K562 (cell line): ENCODE results near the gene OR7D2. TPM values are rescaled to one million over a fixed set of nuclear protein-coding genes. Genes with fewer than 3 reads are reported as not detected.

ENCODE experiments used
- AFF1 ChIP-seq, 2 experiments: fragments of 450-650 bp; IDR thresholded peaks; 2 replicates each; pipeline ENCODE4 v1.6.1; 2018; ENCODE audit warnings: mild to moderate bottlenecking in 2 of 2, low read depth in 1 of 2; ENCODE audit not compliant: partially characterized antibody in 2 of 2
- ATF1 ChIP-seq, 2 experiments: fragments of 450-650 bp in 1 of 2; IDR thresholded peaks; 2 replicates each; pipeline ENCODE4 v1.6.1; 2016; ENCODE audit warnings: missing compliant biosample characterization in 1 of 2, missing genetic modification characterization in 1 of 2
- ATF7 ChIP-seq: fragments of 450-650 bp; IDR thresholded peaks from 2 replicates; pipeline ENCODE4 v1.7.1; 2014; ENCODE audit warnings: mild to moderate bottlenecking, moderate library complexity
- ETV5 ChIP-seq: sonication (generic); formaldehyde crosslinking; IDR thresholded peaks from 2 replicates; pipeline ENCODE4 v1.4.0; 2020; ENCODE audit warnings: low read depth, mild to moderate bottlenecking, missing genetic modification reagents
- GATAD2A ChIP-seq: fragments of 450-650 bp; IDR thresholded peaks from 2 replicates; pipeline ENCODE4 v1.6.1; 2017
- NR2C2 ChIP-seq, 2 experiments: fragments of 200-800 bp in 1 of 2; sonication (Bioruptor generic) in 1 of 2; sonication (generic) in 1 of 2; formaldehyde crosslinking in 1 of 2; IDR thresholded peaks; 2 replicates each; pipeline versions ENCODE4 v1.6.1 to v1.8.0; 2016 to 2022; ENCODE audit warnings: mild to moderate bottlenecking in 1 of 2, missing compliant biosample characterization in 1 of 2, missing genetic modification characterization in 1 of 2, missing genetic modification reagents in 1 of 2
- RREB1 ChIP-seq: fragments of 250-450 bp; sonication (Bioruptor Pico); IDR thresholded peaks from 2 replicates; pipeline ENCODE4 v1.4.0; 2020
- SAP30 ChIP-seq: fragments of 200-600 bp; sonication (generic); IDR thresholded peaks from 2 replicates; pipeline ENCODE4 v1.6.1; 2012; ENCODE audit warnings: borderline replicate concordance, low read depth, mild to moderate bottlenecking, moderate library complexity, low read length, control low read depth, inconsistent platforms; ENCODE audit not compliant: insufficient read depth, poor library complexity, severe bottlenecking
- WHSC1 ChIP-seq: IDR thresholded peaks from one replicate; pipeline ENCODE4 v1.6.1; 2012; ENCODE audit warnings: low read length, control low read depth, inconsistent platforms
- polyA plus RNA-seq, 8 experiments: library from polyadenylated mRNA; depleted of rRNA in 4 of 8; stranded (reverse) in 5 of 8; unstranded in 3 of 8; fragments of >200 nt; fragmentation: Nextera tagmentation in 2 of 8; fragmentation: Illumina TruSeq in 1 of 8; extraction: Ambion mirVana in 2 of 8; extraction: Trizol in 1 of 8; gene quantifications; 2 replicates each; pipeline versions ENCODE4 v1.2.1 to v1.2.3, GENCODE V29; 2011 to 2014; ENCODE audit warnings: inconsistent platforms in 1 of 8, missing spikeins in 1 of 8
- total RNA-seq, 7 experiments: library from RNA; depleted of rRNA in 6 of 7; stranded (reverse); fragments of >200 nt in 6 of 7; fragmentation: Illumina TruSeq in 2 of 7; extraction: Trizol in 2 of 7; gene quantifications; 2 replicates each; pipeline versions ENCODE4 v1.2.1 to v1.2.3, GENCODE V29; 2011 to 2021; ENCODE audit warnings: low replicate concordance in 1 of 7
- TF ChIP-seq, protein P1 (sequence below): sonication (generic); formaldehyde crosslinking; IDR thresholded peaks from 2 replicates; pipeline ENCODE4 v1.8.1; 2023; ENCODE audit warnings: mild to moderate bottlenecking, missing genetic modification reagents
- TF ChIP-seq, protein P2 (sequence below), 2 experiments: fragments of 450-650 bp; conservative IDR thresholded peaks; 2 replicates each; pipeline ENCODE4 v1.6.1; 2017; ENCODE audit warnings: mild to moderate bottlenecking in 2 of 2, moderate library complexity in 2 of 2

OR7D2 gene
- total and polyA plus RNA-seq, 9 of the 15 experiments (the other 6 are each of a cell fraction or from before 2014, with no cell fraction given), result 0.05 to 0.75 (median 0.45) TPM

DNA sequence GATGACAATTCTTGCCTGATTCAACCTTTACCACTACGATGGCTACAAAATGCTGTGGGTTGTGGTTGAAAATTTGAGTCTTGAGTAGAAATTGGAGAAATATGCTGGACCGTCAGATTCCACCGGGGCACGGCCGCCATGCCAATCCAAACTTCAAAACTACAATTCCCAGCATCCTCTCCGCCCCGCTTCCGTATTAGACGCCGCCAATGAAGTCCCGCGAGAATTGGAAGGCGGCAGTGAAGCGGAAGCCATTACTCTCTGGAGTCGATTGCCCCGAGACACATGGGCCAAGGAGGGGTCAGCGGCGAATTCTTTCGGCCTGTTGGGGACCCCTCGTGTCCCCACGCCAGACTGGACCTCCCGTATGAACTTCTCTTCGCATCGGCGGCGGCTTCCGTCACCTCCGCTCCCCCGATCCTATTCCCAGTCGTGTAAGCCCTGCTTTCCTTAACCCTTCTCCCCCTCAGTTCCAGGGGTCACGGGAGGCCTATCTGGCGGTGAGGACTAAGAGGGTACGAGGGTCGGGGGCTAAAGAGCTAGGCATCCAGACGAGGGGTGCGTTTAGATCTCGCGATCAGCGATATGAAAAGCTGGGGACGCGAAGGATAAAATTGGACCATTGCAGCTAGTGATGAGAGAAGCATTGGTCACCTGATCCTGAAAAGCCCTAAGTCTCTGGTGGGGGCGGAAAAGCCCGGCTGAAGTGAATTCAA lies 38.5 kb upstream of the OR7D2 start, which contains the start of gene ZNF317 (continued):
- peak in 1 of 2 experiments; percentile 82 for TF ChIP-seq AFF1 (IDR thresholded peaks at IDR 0.05; ENCODE audit: low read depth in 1 of 2, partially characterized antibody in 2 of 2)
- TF ChIP-seq, protein P1, sequence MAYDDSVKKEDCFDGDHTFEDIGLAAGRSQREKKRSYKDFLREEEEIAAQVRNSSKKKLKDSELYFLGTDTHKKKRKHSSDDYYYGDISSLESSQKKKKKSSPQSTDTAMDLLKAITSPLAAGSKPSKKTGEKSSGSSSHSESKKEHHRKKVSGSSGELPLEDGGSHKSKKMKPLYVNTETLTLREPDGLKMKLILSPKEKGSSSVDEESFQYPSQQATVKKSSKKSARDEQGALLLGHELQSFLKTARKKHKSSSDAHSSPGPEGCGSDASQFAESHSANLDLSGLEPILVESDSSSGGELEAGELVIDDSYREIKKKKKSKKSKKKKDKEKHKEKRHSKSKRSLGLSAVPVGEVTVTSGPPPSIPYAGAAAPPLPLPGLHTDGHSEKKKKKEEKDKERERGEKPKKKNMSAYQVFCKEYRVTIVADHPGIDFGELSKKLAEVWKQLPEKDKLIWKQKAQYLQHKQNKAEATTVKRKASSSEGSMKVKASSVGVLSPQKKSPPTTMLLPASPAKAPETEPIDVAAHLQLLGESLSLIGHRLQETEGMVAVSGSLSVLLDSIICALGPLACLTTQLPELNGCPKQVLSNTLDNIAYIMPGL (CRISPR knock-in tag), result peak; percentile 63; the same call in 1 of the 2 replicates
- no peak for TF ChIP-seq ATF1 (CRISPR knock-in tag; IDR thresholded peaks at IDR 0.05)
- peak; percentile 85 for TF ChIP-seq ATF1 (tag; IDR thresholded peaks at IDR 0.05)
- TF ChIP-seq, protein P2, sequence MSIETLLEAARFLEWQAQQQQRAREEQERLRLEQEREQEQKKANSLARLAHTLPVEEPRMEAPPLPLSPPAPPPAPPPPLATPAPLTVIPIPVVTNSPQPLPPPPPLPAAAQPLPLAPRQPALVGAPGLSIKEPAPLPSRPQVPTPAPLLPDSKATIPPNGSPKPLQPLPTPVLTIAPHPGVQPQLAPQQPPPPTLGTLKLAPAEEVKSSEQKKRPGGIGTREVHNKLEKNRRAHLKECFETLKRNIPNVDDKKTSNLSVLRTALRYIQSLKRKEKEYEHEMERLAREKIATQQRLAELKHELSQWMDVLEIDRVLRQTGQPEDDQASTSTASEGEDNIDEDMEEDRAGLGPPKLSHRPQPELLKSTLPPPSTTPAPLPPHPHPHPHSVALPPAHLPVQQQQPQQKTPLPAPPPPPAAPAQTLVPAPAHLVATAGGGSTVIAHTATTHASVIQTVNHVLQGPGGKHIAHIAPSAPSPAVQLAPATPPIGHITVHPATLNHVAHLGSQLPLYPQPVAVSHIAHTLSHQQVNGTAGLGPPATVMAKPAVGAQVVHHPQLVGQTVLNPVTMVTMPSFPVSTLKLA (conservative IDR thresholded peaks at IDR 0.05), result peak; percentile 53 to 75
- peak; percentile 67 for TF ChIP-seq ATF7
- no peak for TF ChIP-seq RREB1 (CRISPR knock-in tag)
- peak; percentile 80 for TF ChIP-seq SAP30
- TF ChIP-seq NR2C2 (CRISPR knock-in tag; IDR thresholded peaks at IDR 0.05), result peak; percentile 41; the same call in 1 of the 2 replicates
- TF ChIP-seq NR2C2 (tag; IDR thresholded peaks at IDR 0.05), result peak; percentile 94
- peak; percentile 69 for TF ChIP-seq ETV5
- 0 out of 2 replicates have a peak, but pooled peaks have one; percentile 16 for TF ChIP-seq GATAD2A
- TF ChIP-seq WHSC1, result no peak
